Stimulated activated CD4-positive, alpha-beta T cell treated with anti-CD3 and anti-CD28 coated beads, TNF-alpha, amount 100 ng/mL, for 24 hours (primary cell): ENCODE measurements around the gene BDNF.
"Not testable (repeated sequence)": the region's sequence is repeated elsewhere in the genome, so short reads cannot be mapped to it uniquely, and the experiment has no call there.

Source experiments
- DNase-seq, 3 experiments: peaks; one replicate each; pipeline ENCODE4 v3.0.0-alpha.2; 2020; ENCODE audit warnings: low read depth in 3 of 3

Gene BDNF

DNA sequence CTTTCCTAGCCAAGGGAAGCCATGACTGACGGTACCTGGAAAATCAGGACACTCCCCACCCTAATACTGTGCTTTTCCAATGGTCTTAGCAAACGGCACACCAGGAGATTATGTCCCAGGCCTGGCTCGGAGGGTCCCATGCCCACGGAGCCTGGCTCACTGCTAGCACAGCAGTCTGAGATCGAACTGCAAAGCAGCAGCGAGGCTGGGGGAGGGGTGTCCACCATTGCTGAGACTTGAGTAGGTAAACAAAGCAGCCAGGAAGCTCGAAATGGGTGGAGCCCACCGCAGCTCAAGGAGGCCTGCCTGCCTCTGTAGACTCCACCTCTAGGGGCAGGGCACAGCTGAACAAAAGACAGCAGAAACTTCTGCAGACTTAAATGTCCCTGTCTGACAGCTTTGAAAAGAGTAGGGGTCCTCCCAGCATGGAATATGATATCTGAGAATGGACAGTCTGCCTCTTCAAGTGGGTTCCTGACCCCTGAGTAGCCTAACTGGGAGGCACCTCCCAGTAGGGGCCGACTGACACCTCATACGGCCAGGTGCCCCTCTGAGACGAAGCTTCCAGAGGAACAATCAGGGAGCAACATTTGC is 34.6 kb downstream of the BDNF start:
- DNase-seq, result not testable (repeated sequence)

DNA sequence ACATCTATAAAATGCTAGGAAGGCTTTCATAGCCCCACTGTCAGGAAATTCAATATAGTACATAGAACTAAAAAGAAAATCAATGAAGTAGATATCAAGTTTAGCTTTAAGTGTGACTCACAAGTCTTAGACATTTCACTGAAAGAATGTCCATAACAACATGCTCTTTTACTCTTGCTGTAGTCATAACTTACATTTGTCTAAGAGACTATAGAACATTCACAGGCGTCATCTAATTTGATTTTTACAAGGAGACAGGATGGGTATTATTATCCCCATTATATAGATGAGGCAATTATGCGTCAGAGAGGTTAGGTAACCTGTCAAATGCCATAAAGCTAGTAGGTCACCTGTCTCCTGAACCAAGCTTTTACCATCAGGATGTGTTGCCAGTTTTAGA is 36.9 kb downstream of the BDNF start:
- no peak for DNase-seq

DNA sequence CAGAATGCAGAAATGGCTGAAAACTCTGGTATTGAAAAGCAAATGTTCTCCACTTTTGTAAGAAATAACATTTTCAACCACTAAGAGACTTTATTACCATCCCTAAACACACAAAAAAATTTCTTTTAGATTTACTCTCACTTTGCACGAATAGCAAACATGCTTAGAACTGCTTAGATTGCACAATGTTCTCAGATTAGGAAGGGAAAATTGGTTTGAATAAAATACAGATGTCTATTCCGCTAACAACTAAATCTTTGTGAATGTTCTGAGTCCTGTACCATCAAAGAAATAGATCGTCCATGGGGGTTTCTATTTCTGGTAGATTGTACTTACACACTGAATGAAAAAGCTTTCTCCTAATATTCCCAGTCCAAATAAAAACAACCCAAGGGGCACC is 40.1 kb downstream of the BDNF start:
- no peak for DNase-seq

DNA sequence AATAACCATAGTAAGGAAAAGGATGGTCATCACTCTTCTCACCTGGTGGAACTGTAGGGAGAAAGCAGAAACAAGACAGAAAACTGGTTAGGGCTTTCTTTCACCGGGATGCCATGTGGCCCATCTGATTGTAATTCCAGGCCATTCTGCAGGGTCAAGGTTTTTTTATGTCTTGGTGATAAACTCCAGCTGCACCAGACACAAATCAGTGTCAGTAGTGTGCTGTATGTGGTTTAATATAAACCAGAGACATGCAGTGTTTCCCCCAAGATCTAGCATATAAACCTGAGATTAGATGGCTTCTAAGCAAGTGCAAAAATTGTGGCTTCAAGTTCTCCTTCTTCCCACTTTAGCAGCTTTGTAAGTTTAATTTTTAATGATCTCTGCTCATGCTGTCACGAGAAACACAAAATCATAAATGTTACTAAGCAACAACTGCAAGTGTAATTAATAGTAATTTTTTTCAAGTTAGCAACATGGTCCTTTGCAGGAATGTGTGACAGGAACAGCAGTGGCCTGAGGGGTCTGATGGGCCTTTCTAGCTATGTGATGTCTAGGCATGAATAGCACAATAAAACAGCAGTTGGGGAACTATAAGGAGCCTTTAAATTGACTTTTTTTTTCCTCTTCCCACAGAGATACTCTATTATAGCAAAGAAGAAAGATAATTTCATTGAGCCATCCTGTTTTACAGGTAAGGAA is 41.6 kb downstream of the BDNF start:
- no peak for DNase-seq

GRCh38 chr11:27656806-27657483 is 43.3 kb downstream of the BDNF start:
- no peak for DNase-seq

DNA sequence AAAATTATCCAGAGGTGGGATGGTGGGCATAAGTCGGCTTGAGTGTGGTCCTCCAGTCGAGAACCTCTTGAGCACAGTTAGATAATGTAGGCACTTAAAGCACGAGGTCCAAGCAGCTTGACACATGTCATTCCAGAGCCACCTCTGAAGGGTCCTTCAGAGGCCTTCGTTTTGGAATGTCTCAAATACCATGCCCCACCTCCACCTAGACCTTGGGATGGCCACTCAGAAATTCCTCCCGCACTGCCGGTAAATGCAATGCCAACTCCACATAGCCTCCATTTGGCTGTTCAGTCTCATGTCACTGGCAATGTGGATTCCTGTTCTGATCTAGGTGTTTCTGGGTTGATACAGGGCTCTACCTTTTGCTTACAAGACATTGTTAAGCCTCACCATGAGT is 43.9 kb downstream of the BDNF start:
- no peak for DNase-seq

- no peak for DNase-seq
Measured at GRCh38 chr11:27653990-27654758, 46.1 kb downstream of the BDNF start.

GRCh38 chr11:27651711-27652110 is 48.5 kb downstream of the BDNF start:
- DNase-seq, result no peak

GRCh38 chr11:27650988-27651387 is 49.3 kb downstream of the BDNF start:
- no peak for DNase-seq

- DNase-seq, result no peak
Measured at GRCh38 chr11:27649800-27650199, 50.5 kb downstream of the BDNF start.

DNA sequence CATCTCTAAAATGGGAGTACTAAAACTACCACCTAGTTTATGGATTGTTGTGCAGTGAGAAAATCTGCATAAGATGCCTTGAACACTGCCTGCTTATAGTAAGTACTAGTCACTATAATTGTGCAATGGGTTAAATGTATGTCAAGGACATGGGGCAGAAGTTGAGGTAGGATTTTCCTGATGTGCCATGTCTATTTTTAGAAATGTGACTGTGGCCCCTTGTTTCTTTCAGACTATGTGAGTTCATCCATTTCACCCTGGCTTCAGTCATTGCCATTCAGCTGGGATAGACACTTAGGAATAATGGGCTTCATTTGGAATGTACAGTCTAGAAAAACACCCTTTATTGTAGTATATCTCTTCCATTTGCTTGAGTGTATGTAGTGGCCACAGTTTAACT is 51.4 kb downstream of the BDNF start:
- no peak for DNase-seq

DNA sequence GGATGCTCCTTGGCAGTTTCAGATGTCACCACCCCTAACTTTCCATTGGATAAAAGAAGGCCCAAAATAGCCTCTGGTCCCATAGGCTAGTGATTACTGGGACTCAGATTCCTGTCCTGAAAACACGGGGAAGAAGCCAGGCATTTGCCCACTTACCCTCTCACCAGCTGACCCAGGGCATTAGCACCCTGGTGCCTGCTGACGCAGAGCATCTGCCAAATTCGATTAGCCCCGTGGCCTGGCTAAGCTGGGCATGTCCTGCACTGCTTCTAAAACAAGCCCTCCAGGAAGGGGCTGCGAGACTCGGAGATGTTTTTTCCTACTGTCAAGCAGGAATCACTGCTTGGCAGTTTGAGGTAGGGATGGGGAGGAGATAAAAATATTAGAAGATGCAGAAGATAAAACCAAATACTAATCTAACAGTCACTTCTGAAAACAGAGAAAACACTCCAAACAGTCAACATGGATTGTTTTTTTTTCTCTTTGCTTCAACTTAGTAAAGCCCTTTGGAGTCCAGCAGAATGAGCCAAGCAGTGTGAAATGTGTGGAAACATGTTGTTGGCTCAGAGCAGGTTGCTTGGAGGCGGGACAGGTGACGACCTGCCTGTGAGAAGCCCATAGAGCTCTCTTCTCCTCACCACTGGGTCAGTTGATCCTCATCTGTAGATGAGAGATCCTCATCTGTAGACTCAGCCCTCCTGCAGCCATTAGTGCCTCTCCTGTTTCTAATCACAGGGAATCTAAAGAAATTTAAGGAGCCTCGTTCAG is 54.0 kb downstream of the BDNF start:
- no peak for DNase-seq

- no peak for DNase-seq
Measured at GRCh38 chr11:27642954-27643353, 57.3 kb downstream of the BDNF start.

GRCh38 chr11:27640954-27641353 is 59.3 kb downstream of the BDNF start:
- no peak for DNase-seq

- no peak for DNase-seq
Measured at GRCh38 chr11:27635567-27636037, 64.7 kb downstream of the BDNF start.

DNA sequence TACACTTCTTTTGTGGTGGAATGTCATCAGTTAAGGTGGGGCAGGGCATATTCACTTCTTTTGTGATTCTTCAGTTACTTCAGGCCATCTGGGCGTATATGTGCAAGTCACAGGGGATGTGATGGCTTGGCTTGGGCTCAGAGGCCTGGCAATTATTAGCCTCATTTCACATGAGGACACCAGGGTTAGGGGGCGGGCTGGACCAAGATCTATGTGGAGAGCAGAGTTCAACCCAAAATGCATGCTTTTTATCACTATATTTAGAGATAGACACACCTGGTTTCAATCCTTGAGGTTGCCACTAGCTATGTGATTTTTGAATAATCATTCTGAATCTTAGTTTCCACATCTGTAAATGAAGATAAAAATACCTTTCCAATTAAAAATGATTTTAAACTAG is 65.5 kb downstream of the BDNF start:
- not testable (repeated sequence) for DNase-seq

- not testable (repeated sequence) for DNase-seq
Measured at GRCh38 chr11:27634282-27634681, 66.0 kb downstream of the BDNF start.

GRCh38 chr11:27629023-27629422 is 71.2 kb downstream of the BDNF start:
- DNase-seq, result not testable (repeated sequence)

DNA sequence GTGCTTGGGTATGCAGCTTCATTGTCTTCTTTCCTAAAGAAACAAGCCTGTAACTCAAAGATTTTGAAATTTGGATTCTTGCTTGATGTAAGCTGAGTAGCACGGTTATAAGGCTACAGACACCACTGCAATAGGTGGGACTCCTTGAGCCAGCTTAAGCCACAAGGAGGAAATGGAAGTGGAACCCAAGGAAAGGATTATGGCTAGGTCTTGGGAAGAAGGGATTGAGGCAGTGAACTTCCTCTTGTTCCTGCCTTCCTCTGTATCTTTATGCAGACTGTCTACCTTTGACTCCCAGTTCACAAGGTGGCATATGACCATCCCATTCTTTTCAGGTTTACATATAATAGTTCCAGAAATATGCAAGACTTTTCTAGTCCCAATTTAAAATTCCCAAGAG is 72.3 kb downstream of the BDNF start:
- DNase-seq, result no peak

DNA sequence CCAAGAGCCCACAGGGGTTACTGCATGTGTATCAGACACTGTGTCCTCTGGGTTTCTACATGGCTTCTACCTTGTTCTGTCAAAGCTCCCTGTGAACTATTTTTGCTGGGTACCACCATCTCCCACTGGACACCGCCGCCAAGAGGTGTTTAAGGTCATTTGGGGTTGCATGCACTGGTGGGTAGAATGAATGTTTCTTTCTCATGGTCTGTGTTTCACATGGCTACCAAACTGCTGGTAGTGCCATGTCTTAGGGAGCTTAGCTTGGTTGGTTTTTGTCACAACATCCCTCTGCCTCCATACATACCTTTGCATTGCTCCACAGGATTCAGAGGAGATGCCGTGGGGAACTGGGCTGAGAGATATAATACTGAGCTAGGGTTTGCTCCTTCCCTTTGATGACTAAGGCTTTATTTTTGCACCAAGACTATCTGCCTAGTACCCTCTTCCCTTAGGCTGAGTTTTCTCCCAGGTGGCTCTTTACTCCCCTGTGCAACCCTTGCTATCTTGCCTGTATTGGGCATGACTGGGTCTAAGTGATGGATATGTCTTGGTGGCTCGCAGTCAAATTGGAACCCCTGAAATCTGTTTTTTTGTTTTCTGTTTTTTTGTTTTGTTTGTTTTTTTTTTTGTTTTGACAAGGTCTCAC is 73.2 kb downstream of the BDNF start:
- no peak for DNase-seq
